HL-60 (cell line): Measurements from ENCODE around the gene WASL.

Experiments
- DNase-seq, 2 experiments: peaks; one replicate each; pipeline ENCODE4 v3.0.0-alpha.2; 2010 to 2020; ENCODE audit warnings: low read depth in 1 of 2, low spot score in 1 of 2
- H3K27ac ChIP-seq: fragments of 250-450 bp; sonication (Bioruptor Pico); replicated peaks from 2 replicates; pipeline ENCODE4 v1.5.1; 2020; ENCODE audit warnings: mild to moderate bottlenecking, moderate library complexity
- H3K27me3 ChIP-seq: fragments of 250-450 bp; sonication (Bioruptor Pico); 2 replicates; pipeline ENCODE4 v1.5.1; 2021; ENCODE audit warnings: mild to moderate bottlenecking, moderate library complexity; ENCODE audit not compliant: insufficient read depth, poor library complexity, severe bottlenecking
- H3K4me3 ChIP-seq: replicated peaks from 2 replicates; pipeline ENCODE4 v1.5.1; 2011; ENCODE audit warnings: mild to moderate bottlenecking, control low read depth, low read length; ENCODE audit not compliant: insufficient read depth
- GABPA ChIP-seq: IDR thresholded peaks from 2 replicates; pipeline ENCODE4 v1.6.1; 2012; ENCODE audit warnings: low read depth
- POLR2AphosphoS5 ChIP-seq: IDR thresholded peaks from 2 replicates; pipeline ENCODE4 v1.6.1; 2012; ENCODE audit warnings: low read depth
- SPI1 ChIP-seq: IDR thresholded peaks from 2 replicates; pipeline ENCODE4 v1.6.1; 2012; ENCODE audit warnings: low read depth, mild to moderate bottlenecking, borderline replicate concordance
- TF ChIP-seq, protein P1 (sequence below): IDR thresholded peaks from 2 replicates; pipeline ENCODE4 v1.6.1; 2012; ENCODE audit warnings: low read depth; ENCODE audit not compliant: insufficient replicate concordance
- TF ChIP-seq, protein P2 (sequence below): IDR thresholded peaks from one replicate; pipeline ENCODE4 v1.5.1; 2011; ENCODE audit warnings: low read length, control low read depth, inconsistent platforms; ENCODE audit not compliant: insufficient read depth

The WASL gene

DNA sequence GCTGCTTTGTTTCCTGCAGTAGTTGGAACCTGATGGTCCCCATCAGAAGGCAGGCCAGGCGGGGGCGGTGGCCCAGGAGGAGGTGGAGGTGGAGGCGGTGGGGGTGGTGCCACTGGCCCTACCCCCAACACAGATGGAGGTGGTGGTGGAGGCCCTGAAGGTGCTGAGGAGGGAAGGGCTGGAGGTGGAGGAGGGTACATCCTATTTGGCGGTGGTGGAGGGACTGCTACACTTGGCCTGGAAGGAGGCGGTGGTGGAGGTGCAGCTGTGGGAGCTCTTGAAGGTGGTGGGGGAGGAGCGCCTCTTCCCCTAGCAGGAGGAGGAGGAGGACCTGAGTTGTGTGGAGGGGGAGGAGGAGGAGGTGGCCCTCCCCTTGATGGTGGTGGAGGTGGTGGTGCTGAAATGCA, 56.3 kb downstream of the WASL start:
- H3K4me3 ChIP-seq, result no peak overlapping the region
- H3K27me3 ChIP-seq, result no peaks in the 10 kb centered on the region
- no peak for DNase-seq
- TF ChIP-seq, protein P1, sequence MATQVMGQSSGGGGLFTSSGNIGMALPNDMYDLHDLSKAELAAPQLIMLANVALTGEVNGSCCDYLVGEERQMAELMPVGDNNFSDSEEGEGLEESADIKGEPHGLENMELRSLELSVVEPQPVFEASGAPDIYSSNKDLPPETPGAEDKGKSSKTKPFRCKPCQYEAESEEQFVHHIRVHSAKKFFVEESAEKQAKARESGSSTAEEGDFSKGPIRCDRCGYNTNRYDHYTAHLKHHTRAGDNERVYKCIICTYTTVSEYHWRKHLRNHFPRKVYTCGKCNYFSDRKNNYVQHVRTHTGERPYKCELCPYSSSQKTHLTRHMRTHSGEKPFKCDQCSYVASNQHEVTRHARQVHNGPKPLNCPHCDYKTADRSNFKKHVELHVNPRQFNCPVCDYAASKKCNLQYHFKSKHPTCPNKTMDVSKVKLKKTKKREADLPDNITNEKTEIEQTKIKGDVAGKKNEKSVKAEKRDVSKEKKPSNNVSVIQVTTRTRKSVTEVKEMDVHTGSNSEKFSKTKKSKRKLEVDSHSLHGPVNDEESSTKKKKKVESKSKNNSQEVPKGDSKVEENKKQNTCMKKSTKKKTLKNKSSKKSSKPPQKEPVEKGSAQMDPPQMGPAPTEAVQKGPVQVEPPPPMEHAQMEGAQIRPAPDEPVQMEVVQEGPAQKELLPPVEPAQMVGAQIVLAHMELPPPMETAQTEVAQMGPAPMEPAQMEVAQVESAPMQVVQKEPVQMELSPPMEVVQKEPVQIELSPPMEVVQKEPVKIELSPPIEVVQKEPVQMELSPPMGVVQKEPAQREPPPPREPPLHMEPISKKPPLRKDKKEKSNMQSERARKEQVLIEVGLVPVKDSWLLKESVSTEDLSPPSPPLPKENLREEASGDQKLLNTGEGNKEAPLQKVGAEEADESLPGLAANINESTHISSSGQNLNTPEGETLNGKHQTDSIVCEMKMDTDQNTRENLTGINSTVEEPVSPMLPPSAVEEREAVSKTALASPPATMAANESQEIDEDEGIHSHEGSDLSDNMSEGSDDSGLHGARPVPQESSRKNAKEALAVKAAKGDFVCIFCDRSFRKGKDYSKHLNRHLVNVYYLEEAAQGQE, result no peak
- TF ChIP-seq SPI1, result no peak
- TF ChIP-seq GABPA, result no peak
- no peak for TF ChIP-seq POLR2AphosphoS5
- TF ChIP-seq, protein P2, sequence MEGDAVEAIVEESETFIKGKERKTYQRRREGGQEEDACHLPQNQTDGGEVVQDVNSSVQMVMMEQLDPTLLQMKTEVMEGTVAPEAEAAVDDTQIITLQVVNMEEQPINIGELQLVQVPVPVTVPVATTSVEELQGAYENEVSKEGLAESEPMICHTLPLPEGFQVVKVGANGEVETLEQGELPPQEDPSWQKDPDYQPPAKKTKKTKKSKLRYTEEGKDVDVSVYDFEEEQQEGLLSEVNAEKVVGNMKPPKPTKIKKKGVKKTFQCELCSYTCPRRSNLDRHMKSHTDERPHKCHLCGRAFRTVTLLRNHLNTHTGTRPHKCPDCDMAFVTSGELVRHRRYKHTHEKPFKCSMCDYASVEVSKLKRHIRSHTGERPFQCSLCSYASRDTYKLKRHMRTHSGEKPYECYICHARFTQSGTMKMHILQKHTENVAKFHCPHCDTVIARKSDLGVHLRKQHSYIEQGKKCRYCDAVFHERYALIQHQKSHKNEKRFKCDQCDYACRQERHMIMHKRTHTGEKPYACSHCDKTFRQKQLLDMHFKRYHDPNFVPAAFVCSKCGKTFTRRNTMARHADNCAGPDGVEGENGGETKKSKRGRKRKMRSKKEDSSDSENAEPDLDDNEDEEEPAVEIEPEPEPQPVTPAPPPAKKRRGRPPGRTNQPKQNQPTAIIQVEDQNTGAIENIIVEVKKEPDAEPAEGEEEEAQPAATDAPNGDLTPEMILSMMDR, result no peak
- H3K27ac ChIP-seq, result no peak overlapping the region

- Histone ChIP-seq H3K4me3 (no peak overlapping the region), H3K27me3 (no peaks in the 10 kb centered on the region), H3K27ac (no peak overlapping the region)
- no peak for DNase-seq
- TF ChIP-seq GABPA (no peak), SPI1 (no peak), POLR2AphosphoS5 (no peak)
- TF ChIP-seq, protein P1, result no peak
- TF ChIP-seq, protein P2, result no peak
These were observed 58.3 kb downstream of the WASL start for GRCh38 chr7:123690550-123690949.

- no peak for DNase-seq
- TF ChIP-seq GABPA (no peak), POLR2AphosphoS5 (no peak), SPI1 (no peak)
- TF ChIP-seq, protein P2, result no peak
- TF ChIP-seq, protein P1, result no peak
- Histone ChIP-seq H3K4me3 (no peak overlapping the region), H3K27ac (no peak overlapping the region), H3K27me3 (no peaks in the 10 kb centered on the region)
These were observed 59.6 kb downstream of the WASL start for GRCh38 chr7:123689250-123689649.
